Activated naive CD4-positive, alpha-beta T cell (primary cell): ENCODE data around the gene EPB41L5.
"Not testable (repeated sequence)": the region's sequence is repeated elsewhere in the genome, so short reads cannot be mapped to it uniquely, and the experiment has no call there.

Experiments used
- DNase-seq, 4 experiments: peaks; one replicate each; lab custom pipeline; 2025; lab: John Stamatoyannopoulos, UW

EPB41L5 gene

GRCh38 chr2:120100627-120101026, 87.8 kb downstream of the EPB41L5 start:
- DNase-seq: no peak

DNA sequence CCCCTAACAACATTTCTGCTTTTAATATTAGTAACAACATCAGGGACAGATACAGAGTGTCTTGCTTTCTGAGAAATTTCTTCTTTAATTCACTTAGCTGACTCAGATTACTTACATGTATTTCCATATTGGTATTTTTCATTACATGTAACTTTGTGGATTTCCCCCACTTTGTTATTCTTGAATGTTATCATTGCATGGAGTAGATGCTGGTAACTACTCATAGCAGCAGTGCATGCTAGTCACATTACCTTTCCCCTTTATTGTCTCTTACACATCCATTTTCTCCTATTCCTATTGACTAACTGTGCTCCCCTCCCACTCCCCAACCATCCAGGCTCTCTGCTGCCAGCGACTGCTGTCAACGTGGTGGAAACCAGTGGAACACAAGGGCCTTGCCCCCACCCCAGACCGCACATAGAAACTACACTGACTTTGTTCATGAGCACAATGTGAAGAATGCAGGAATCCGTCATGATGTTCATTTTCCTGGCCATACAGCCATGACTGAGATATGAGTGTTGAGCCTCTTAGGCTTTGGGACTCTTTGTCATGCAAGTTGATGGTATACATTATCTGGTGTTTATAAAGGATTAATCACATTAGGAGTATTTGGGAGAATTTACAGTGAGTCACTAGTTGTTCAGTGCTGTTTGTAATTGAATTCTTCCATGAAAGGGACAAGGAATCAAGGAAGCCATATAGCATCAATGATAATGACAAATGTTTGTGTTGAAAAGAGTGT, 91.0 kb downstream of the EPB41L5 start:
- no peak for DNase-seq

DNA sequence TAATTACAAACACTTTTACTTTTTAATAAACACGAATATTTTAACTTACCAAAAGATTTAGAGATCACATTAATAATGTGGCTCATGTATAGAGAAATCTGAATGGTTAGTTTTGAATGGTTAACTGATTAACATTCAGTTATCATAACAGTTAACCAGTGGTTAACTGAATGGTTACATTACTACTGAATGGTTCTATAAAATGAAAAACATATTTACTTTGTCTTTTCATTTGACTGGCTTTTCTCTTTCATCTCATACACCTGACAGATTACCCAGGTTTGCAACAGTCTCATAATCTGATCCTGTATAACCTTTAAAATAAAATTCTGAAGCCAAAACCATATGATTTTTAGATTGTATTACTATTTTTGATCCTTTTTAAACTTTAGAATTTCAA, 91.9 kb downstream of the EPB41L5 start:
- DNase-seq: no peak

DNA sequence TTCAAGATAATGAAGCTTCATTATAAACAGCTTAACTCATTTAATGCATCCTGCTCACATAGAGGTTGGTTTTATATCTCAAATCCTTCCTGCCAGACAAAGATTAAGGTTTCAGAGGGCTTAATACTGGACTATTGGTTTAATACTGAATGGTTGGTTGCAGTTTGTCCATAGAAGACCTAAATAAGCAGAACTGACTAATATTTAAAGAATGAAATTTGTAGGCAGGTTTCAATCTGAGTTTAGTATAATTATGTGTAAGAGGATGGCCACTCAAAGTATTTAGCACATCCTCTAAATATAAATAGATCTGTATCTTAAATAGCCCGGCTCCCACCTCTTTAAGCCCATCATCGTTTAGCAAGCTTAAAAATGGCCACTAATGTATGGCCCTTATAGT, 92.5 kb downstream of the EPB41L5 start:
- no peak for DNase-seq

- no peak for DNase-seq
These were observed 95.2 kb downstream of the EPB41L5 start for GRCh38 chr2:120108049-120108448.

DNA sequence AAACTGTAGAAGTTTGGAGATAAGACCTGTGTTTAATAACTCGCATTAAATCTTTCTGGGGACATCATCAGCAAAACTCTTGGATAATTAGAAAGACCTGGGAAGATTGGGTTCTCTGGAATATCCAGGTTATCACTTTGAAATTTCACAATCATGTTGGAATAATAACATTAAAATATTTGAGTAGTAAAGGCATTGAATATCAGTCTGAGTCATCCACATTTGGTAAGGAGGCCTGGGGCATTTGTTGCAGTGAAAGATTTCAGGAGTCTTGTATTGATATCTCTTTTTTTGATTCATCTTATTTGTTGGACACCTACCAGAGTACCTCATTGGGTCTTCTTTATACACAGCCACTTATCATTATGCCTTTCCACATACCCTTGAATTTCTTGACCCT, 95.9 kb downstream of the EPB41L5 start:
- DNase-seq: no peak

GRCh38 chr2:120109186-120110061, 96.5 kb downstream of the EPB41L5 start:
- no peak for DNase-seq

DNA sequence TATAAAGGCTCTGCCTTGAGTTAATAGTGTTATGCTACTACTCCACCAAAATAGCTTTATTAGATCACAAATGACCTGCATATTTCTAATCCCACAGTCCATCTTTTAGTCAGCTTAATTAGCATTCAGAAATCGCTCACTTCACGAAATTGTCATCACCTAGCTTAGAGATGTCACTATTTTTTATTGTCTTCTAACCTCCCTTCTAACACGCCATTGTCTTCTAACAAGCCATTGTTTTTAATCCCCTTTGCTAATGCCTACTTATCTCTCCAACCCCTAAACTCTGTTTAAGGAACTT, 97.1 kb downstream of the EPB41L5 start:
- DNase-seq: no peak

DNA sequence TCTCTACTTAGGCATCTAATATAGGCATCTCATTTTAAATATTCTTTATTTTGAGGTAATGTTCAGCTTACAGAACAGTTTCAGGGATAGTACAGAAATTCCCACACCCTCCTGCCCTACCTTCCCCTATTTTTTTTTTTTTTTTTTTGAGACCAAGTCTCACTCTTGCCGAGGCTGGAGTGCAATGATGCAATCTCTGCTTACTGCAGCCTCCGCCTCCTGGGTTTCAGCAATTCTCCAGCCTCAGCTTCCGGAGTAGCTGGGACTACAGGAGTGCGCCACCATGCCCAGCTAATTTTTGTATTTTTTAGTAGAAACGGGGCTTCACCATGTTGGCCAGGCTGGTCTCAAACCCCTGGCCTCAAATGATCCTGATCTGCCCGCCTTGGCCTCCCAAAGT, 97.6 kb downstream of the EPB41L5 start:
- no peak for DNase-seq

DNA sequence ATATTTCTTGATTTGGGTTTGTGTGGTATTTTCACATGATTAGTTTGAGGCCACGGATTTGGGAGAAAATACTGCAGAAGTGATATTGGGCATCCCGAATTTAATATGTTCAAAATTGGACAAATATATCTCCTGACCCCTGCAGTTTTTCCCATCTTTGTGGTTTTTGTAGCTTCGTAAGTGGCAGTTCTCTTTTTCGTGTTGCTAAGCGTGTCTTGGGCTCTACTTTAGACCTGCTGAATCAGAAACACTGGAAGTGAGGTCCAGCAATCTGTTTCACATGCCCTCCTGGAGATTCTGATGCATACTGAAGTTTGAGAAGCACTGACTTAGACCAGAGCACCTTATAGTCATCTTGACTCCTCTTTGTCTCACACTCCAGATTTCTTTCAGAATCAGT, 98.3 kb downstream of the EPB41L5 start:
- no peak for DNase-seq

DNA sequence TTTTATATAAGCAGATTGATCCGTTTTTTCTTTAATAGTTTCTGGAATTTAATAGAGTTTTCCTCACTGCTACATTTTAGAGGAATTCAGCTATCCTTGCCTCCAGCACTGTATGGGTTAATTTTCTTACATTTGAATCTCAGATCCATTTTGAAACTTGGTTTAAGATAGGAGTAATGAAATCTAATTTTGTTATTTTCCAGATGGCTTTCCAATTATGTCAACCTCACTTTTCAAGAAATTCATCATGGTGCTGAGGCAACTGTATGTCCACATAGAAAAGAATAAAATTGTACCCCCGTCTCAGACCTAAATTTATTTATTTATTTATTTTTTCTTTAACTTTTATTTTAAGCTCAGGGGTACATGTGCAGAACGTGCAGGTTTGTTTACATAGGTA, 105.1 kb downstream of the EPB41L5 start:
- DNase-seq: no peak

DNA sequence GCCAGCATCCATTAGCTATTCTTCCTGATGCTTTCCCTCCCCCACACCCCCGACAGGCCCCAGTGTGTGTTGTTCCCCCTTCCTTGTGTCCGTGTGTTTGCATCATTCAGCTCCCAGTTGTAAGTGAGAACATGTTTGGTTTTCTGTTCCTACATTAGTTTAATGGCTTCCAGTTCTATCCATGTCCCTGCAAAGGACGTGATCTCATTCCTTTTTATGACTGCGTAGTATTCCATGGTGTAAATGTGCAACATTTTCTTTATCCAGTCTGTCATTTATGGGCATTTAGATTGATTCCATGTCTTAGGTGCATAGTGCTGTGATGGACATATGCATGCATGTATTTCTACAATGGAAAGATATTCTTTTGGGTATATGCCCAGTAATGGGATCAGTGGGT, 105.6 kb downstream of the EPB41L5 start:
- no peak for DNase-seq

- not testable (repeated sequence) for DNase-seq
These were observed 108.5 kb downstream of the EPB41L5 start for GRCh38 chr2:120121337-120121736.

GRCh38 chr2:120123090-120123489, 110.2 kb downstream of the EPB41L5 start:
- no peak for DNase-seq

DNA sequence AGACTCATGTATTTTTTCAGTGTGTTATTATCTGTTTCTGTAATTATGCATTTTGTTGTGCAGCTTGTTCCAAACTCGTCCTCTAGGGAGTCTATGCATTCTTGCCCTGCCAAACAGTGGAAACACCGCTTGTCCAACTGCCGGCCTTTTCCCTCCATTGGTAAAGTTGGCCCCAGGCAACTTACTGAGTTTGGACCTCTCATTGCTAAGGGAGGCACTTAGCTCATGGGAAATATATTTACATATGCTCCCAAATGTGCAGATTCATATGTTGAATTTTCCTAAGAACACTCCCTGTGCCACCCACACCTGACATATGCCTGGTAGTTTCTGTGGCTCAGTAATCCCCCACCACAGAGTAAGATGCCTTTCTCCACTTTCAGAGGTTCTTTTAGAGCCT, 112.3 kb downstream of the EPB41L5 start:
- DNase-seq: no peak

- no peak for DNase-seq
These were observed 115.3 kb downstream of the EPB41L5 start for GRCh38 chr2:120128216-120128615.

DNA sequence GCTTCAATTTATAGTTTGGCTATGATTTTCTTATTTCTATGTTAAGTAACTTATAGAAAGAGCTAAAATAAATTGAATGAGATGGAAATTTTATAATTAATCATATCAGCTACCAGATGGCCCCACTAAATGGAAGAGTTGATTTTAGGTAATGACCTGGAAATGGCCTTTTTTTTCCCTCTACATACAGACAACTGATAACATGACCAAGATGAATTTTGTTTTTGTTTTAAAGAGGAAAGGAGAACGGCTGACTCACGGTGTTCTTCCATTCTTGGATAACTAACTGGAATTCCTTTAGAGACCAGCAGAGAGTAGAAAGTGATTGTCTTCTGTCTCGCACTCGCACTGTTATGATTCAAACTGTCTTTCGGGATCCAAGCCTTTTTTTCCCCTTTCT, 119.3 kb downstream of the EPB41L5 start:
- no peak for DNase-seq

DNA sequence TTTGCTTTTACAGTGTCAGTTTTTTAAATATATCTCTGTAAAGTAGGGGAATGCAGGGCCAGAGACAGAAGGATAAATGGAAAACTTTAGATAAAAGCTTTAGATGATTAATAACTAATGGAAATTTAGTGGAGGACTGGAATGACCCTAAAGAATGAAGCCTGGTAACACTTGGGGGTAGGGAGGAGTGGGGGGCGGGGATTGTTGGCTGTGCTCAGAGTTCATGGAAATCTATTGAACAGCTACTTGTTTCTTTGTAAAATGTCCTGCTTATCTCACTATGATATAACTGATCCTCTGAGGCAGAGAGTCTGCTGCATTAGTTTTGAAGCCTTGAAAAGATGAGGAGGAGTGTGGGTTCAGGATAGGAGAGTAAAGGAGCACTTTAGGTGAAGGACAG, 119.8 kb downstream of the EPB41L5 start:
- no peak for DNase-seq

- no peak for DNase-seq
These were observed 120.8 kb downstream of the EPB41L5 start for GRCh38 chr2:120133572-120134244.

GRCh38 chr2:120134263-120134662, 121.4 kb downstream of the EPB41L5 start:
- DNase-seq: no peak

- DNase-seq: not testable (repeated sequence)
These were observed 122.1 kb downstream of the EPB41L5 start for GRCh38 chr2:120135013-120135412.

DNA sequence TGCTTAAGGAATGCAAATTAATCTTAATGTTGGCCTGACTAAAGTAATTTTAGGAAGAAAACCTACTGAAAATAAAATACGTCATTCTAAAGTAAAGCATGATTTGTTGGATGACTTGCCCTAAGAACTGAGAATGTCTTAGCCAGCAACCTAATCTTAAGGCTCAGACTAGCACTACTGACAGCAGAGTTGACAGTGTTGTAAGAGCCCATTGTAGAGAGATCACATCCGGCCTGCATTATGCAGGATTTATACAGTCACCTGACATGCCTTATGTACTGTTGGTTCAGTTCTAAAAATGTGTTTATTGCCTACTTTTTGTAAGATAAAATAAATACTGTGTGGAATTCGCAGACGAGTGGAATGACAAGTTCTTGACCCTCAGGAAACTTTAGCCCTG, 128.0 kb downstream of the EPB41L5 start:
- no peak for DNase-seq
